Activated naive CD8-positive, alpha-beta T cell treated with anti-CD3 and anti-CD28 coated beads, Interleukin-2, amount 50 U/mL, for 24 hours (primary cell): ENCODE data around the gene NDUFAF8.

Experiments used
- ATAC-seq: fragments of 150-1000 bp; cut with Tn5 transposase; one replicate; pipeline ENCODE4 v1.10.0; 2021
- DNase-seq: peaks from one replicate; pipeline ENCODE4 v3.0.0; 2021
- H3K27ac Mint-ChIP-seq: one replicate; pipeline ENCODE4 v1.8.0; 2021; ENCODE audit warnings: mild to moderate bottlenecking, mixed read lengths
- H3K27me3 Mint-ChIP-seq: one replicate; pipeline ENCODE4 v1.8.0; 2021; ENCODE audit warnings: mixed read lengths
- H3K36me3 Mint-ChIP-seq: one replicate; pipeline ENCODE4 v1.8.0; 2021; ENCODE audit warnings: low read depth, mixed read lengths
- H3K4me1 Mint-ChIP-seq: one replicate; pipeline ENCODE4 v1.8.0; 2021; ENCODE audit warnings: mixed read lengths
- H3K4me3 Mint-ChIP-seq: one replicate; pipeline ENCODE4 v1.8.0; 2021; ENCODE audit warnings: mild to moderate bottlenecking, moderate library complexity, mixed read lengths
- H3K9me3 Mint-ChIP-seq: one replicate; pipeline ENCODE4 v1.8.0; 2021; ENCODE audit warnings: mixed read lengths

NDUFAF8 gene

DNA sequence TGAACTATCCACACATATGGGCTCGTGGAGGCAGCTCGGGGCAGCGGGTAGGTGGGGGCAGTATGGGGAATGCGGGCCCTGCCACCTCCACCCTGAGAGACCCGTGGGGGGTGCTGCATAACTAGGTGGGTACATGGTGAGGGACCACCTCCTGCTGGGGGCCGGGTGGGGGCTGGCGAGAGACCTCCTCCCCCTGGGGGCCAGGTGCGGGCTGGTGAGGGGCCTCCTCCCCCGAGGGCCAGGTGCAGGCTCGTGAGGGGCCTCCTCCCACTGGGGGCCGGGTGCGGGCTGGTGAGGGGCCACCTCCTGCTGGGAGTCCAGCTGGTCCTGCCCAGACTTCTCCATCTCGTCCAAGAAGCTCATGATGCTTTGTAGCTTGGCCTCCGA is 41.7 kb upstream of the NDUFAF8 start:
- Mint-ChIP-seq H3K9me3 (no peaks in the 10 kb centered on the region), H3K4me3 (no peak overlapping the region), H3K36me3 (no peaks in the 10 kb centered on the region), H3K27ac (no peak overlapping the region), H3K27me3 (no peaks in the 10 kb centered on the region), H3K4me1 (no peaks in the 10 kb centered on the region)
- no peak for ATAC-seq
- DNase-seq: no peak

DNA sequence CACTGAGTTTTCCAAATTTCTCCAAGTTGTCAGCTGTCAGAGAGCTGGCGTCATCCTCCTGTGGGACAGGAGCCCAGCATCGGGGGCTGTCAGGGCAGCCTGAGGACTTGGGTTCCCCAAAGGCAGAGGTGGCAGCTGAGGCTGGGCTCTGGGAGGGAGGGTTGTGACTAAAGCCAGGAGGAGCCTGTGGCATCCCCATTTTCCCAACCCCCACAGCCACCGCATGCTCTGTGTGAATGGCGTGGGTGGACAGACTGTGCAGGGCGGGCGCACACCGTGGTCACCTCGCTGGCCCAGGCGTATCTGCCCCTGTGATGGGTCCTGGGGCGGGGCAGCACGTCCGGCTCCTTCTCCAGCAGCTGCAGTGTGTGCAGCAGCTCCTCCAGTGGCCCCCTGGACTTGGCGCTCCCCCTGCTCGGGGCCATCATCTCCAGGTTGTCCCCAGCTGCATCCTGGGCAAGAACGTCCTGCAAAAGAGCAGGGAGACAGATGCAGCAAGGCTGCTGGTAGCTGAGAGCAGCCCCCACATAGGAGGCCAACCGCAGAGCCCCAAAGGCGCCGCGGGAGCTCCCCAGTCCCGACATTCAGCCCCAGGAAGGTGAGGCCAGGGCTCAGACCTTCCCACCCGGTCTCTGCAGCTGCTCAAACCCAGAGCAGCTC is 41.2 kb upstream of the NDUFAF8 start:
- Mint-ChIP-seq H3K36me3 (no peaks in the 10 kb centered on the region), H3K27me3 (no peaks in the 10 kb centered on the region), H3K4me3 (no peak overlapping the region), H3K4me1 (no peaks in the 10 kb centered on the region), H3K27ac (no peak overlapping the region), H3K9me3 (no peaks in the 10 kb centered on the region)
- ATAC-seq (no peak), DNase-seq (no peak)

DNA sequence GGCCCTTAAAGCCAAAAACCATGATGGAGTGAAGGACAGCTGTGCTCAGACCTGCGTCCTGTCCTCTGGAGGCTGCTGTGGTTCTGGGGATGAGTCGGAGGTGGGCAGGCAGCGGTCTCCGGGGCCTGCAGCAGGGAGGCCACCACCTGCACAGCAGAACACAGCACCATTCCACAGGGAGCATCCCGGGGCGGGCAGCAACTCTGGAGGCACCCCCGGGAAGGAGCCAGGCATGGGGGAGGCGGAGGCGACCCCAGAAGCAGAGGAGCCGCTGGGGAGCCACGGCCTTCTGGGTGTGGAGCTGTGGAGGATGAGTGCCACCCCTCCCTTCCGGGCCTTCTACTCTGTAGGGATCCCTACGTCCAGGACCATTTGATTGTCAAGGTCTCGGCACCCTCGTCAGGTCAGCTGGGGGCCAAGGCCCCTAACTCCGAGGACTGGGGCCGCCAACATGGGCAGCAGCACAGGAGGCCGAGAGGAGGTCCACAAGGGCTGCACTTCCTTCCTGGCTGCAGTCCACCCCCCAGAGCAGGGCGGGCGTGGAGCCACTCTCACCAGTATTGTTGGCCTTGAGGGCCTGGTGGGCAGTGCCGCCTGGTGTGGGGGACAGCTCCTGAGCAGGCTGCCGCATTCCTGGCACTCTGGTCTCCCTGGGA is 40.2 kb upstream of the NDUFAF8 start:
- no peak overlapping the region for H3K27ac Mint-ChIP-seq
- DNase-seq: no peak
- H3K4me3 Mint-ChIP-seq: no peak overlapping the region
- H3K4me1 Mint-ChIP-seq: no peaks in the 10 kb centered on the region
- no peaks in the 10 kb centered on the region for H3K27me3 Mint-ChIP-seq
- no peaks in the 10 kb centered on the region for H3K36me3 Mint-ChIP-seq
- no peak for ATAC-seq
- no peaks in the 10 kb centered on the region for H3K9me3 Mint-ChIP-seq

DNA sequence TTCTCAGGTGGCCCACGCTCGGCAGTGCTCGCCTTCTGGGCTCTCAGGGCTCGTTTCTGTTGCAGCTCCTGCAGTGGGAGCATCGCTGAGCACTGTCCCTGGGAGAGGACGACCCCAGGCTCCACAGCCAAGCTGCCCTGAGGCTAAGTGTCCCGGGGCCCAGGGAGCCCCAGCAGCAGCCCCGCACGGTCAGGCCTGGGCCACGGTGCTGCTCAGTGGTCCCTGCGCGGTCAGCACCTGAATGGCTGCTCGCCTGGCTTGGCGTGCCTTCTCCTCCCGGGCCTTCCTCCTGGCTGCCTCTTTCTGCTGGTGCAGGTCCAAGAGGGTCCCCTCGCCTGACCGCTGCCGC is 39.7 kb upstream of the NDUFAF8 start:
- no peaks in the 10 kb centered on the region for H3K9me3 Mint-ChIP-seq
- no peaks in the 10 kb centered on the region for H3K27me3 Mint-ChIP-seq
- H3K27ac Mint-ChIP-seq: no peak overlapping the region
- DNase-seq: no peak
- no peaks in the 10 kb centered on the region for H3K4me1 Mint-ChIP-seq
- H3K4me3 Mint-ChIP-seq: no peak overlapping the region
- no peaks in the 10 kb centered on the region for H3K36me3 Mint-ChIP-seq
- ATAC-seq: no peak

DNA sequence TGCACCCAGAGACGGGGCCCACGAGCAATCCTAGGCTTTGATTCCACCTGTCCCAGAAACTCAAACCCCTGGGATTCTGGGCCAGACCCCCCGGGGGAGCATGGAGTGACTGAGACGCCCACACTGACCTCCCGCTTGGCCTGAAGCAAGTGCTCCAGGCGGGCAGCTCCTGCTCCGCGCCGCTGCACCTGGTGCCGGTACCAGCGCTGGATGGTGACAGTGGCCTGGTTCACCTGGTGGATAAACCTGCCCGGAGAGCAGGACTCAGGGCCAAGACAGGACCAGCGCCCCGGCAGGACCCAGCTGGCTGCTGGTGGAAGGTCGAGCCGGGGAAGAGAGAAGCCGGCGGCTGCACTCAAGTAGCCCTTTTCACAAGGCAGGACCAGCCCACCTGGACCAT is 38.9 kb upstream of the NDUFAF8 start:
- Mint-ChIP-seq H3K36me3 (no peaks in the 10 kb centered on the region), H3K27ac (no peak overlapping the region), H3K27me3 (no peaks in the 10 kb centered on the region), H3K4me1 (no peaks in the 10 kb centered on the region), H3K4me3 (no peak overlapping the region), H3K9me3 (no peaks in the 10 kb centered on the region)
- DNase-seq (no peak), ATAC-seq (no peak)

DNA sequence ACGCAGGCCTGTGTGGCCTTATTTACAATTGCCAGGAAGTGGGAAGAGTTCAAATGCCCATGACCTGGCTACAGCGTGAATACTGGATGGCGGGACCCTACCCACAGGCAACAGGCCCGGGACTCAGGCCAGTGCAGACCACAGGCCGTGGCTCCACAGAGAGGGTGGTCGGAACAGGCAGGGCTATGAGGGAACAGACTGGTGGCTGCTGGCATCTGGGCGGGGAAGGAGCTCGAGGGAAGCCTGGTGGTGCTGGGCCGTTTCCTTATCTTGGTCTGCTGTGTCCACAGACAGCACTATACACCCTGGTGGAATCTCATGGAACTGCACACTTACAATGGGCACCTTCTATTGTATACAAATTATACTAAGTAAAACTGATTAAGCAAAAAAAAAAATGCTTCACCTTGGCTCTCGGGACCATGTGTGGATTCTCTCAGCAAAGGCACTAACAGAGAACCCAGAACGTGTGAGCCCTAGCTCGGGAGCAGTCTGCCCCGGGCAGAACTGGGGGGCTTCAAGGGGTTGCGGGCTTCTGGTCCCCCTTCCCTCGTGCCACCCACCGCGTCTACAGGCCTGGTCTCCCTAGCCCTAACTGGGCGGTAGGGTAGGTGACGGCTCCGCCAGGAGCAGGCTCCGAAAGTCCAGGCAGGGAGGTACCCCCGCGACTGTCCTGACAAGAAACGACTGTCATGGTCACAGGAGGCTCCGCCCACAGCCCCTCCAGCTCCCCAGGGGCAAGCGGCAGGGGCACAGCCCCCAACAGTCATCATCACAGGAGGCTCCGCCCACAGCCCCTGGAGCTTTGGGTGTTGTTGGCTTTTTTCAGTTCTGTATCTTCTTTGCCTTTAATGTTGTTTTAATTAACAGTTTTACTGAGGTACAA is 38.2 kb upstream of the NDUFAF8 start:
- Mint-ChIP-seq H3K4me1 (no peaks in the 10 kb centered on the region), H3K27me3 (no peaks in the 10 kb centered on the region), H3K36me3 (no peaks in the 10 kb centered on the region), H3K9me3 (no peaks in the 10 kb centered on the region), H3K27ac (no peak overlapping the region), H3K4me3 (no peak overlapping the region)
- DNase-seq: peak; percentile 24
- peak; percentile 65 for ATAC-seq

DNA sequence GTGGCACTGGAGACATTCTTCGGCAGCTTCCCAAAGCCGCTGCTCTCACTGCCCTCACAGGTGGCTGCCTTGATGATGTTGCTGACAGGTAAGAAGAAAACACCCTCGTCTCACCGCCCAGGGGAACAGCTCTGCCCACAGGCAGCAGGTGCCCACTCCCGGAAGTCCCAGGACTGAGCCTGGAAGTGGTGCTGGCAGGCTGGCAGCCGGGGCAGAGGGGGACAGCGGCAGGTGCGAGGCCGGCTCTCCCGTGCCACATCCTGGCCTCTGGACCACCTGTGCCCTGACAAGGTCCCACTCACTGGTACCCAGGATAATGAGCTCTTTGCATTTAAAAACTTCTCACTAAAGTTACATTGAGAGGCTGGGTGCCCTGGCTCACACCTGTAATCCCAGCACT is 36.8 kb upstream of the NDUFAF8 start:
- Mint-ChIP-seq H3K9me3 (no peaks in the 10 kb centered on the region), H3K4me1 (no peaks in the 10 kb centered on the region), H3K36me3 (no peaks in the 10 kb centered on the region), H3K27ac (no peak overlapping the region), H3K27me3 (no peaks in the 10 kb centered on the region), H3K4me3 (no peak overlapping the region)
- DNase-seq: no peak
- no peak for ATAC-seq

DNA sequence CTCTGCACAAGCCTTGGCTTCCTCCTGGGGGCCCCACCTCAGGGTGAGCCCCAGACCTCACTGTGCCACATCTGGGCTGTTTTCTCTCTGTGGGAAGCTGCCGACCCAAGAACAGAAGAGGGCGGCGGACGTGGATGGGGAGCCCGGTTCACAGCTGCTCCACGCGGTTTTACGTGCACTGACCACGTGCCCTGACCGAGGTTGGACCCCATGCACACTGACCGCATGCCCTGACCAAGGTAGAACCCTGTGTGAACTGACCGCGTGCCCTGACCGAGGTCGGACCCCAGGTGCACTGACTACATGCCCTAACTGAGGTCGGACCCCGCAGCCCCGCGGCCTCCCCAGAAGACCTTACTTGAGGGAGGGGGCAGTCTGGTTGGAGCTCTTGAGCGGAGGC is 36.0 kb upstream of the NDUFAF8 start:
- Mint-ChIP-seq H3K4me1 (no peaks in the 10 kb centered on the region), H3K9me3 (no peaks in the 10 kb centered on the region), H3K27ac (no peak overlapping the region), H3K4me3 (no peak overlapping the region), H3K27me3 (no peaks in the 10 kb centered on the region), H3K36me3 (no peaks in the 10 kb centered on the region)
- DNase-seq: no peak
- no peak for ATAC-seq

DNA sequence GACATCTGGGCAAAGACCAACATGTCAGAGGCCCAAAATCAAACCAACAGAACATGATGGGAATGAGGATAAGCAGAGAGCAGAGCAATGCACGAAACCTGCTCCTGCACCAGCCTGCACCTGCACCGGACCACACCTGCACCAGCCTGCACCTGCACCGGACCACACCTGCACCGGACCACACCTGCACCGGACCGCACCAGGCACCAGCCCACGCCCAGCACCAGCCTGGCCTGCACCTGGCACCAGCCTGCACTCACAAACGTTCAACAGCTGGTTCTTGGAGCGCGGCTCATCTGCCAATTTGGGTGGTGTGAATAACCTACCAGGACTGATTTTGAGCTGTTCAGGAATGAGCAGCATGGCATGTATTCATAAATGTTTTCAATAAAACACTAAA is 34.5 kb upstream of the NDUFAF8 start:
- ATAC-seq (no peak), DNase-seq (no peak)
- Mint-ChIP-seq H3K27ac (no peak overlapping the region), H3K27me3 (no peaks in the 10 kb centered on the region), H3K36me3 (no peaks in the 10 kb centered on the region), H3K4me1 (no peaks in the 10 kb centered on the region), H3K9me3 (no peaks in the 10 kb centered on the region), H3K4me3 (no peak overlapping the region)

DNA sequence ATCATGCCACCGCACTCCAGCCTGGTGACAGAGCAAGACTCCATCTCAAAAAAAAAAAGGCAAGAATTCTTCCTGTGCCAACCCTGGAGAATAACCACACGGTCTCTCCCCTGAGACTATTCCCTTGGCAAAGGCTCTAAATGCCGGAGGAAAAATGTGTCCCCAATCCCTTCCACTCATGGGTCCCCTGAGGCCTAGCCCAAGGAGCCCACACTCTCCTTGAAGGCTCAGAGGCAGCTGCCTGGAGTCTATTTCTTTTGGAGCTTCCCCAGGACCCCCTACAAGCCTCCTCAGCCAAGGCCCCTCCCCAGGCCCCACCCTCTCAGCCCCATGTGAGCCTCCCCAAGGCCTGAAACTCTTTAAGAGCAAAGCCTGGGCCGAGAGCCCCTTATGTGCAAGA is 33.0 kb upstream of the NDUFAF8 start:
- DNase-seq (no peak), ATAC-seq (no peak)
- no peaks in the 10 kb centered on the region for H3K27me3 Mint-ChIP-seq
- no peaks in the 10 kb centered on the region for H3K9me3 Mint-ChIP-seq
- no peak overlapping the region for H3K27ac Mint-ChIP-seq
- H3K4me3 Mint-ChIP-seq: no peak overlapping the region
- H3K36me3 Mint-ChIP-seq: no peaks in the 10 kb centered on the region
- H3K4me1 Mint-ChIP-seq: no peaks in the 10 kb centered on the region

DNA sequence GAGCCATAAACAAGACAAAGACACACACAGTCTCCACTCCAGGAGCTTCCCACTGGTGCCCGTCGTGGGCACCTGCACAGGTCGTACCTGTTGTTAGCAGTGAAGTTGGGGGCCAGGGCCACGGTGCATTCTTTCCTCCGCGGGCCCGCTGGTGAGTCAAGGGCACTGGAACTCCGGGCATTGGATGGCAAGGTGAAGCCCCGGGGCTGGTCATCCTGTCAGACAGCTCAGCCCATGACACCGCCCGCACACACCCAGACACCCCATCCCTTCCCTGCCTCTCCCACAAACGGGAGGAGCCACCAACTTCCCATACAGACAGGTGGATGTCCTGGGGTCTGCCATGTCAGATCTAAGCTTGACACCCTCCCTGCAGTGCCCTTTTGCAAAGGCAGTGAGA is 32.5 kb upstream of the NDUFAF8 start:
- Mint-ChIP-seq H3K4me1 (no peaks in the 10 kb centered on the region), H3K27ac (no peak overlapping the region), H3K27me3 (no peaks in the 10 kb centered on the region), H3K9me3 (no peaks in the 10 kb centered on the region), H3K4me3 (no peak overlapping the region), H3K36me3 (no peaks in the 10 kb centered on the region)
- DNase-seq (no peak), ATAC-seq (no peak)

DNA sequence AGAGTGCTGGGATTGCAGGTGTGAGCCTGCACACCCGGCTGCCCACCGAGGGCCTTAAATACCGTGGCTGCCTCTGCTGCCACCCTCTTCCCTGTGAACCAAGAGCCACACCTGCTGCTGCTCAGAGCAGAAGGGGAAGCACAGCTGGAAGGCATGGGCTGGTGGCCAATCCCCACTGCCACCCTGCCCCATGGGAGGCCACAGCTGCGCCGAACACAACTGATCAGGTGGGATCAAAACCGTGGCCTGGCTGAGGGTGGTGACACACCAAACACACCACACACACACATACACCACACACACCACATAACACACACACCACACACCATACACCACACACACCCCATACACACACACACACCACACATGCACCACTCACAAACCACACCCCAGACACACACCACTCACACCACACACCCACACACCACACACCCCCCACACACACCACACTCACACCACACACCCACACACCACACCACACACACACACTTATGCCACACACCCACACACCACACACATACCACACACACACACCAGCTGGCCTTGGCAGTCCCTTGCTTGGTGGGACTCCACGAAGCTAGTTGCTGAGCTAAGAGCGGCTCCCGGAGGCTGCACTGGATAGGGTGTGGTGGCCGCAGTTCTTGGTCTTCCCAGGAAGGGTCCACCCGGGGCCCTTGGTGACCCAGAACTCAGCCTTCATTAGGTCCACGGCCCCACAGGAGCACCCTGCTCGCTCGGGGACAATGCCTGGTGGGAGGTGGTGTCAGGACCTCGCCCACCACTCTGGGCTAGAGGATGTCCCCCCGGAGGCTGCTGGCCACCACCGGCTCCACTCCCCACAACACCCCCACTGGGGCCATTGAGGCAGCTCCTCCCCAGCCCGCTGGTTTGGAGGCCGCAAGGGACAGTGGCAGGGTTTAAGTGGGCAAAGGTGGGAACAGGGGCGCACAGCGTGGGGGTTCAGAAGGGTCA is 31.2 kb upstream of the NDUFAF8 start:
- Mint-ChIP-seq H3K36me3 (no peaks in the 10 kb centered on the region), H3K27me3 (no peaks in the 10 kb centered on the region), H3K4me1 (no peaks in the 10 kb centered on the region), H3K4me3 (no peak overlapping the region), H3K27ac (peak overlapping the region; percentile 60), H3K9me3 (no peaks in the 10 kb centered on the region)
- ATAC-seq (peak; percentile 34), DNase-seq (no peak)

DNA sequence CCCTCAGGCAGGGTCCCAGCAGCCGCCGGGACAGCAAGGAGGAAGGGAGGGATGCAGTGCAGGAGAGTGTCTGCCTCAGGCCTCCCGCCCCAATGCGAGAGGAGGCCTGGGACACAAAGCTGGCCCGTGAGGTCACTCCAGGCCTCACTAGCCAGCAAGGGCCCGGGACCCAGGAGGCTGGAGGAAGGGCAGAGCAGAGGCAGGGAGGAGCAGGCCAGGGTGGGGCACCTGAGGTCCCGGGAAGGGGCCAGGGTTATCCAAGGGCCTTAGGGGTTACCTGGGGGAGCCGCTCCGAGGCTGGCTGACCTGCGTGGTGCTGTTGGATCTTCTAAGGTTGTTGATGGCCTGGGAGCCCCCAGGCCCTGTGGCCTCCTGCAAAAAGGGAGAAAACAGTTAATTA is 30.5 kb upstream of the NDUFAF8 start:
- Mint-ChIP-seq H3K4me3 (no peak overlapping the region), H3K27me3 (no peaks in the 10 kb centered on the region), H3K27ac (no peak overlapping the region), H3K9me3 (no peaks in the 10 kb centered on the region), H3K4me1 (no peaks in the 10 kb centered on the region), H3K36me3 (no peaks in the 10 kb centered on the region)
- DNase-seq: no peak
- no peak for ATAC-seq

DNA sequence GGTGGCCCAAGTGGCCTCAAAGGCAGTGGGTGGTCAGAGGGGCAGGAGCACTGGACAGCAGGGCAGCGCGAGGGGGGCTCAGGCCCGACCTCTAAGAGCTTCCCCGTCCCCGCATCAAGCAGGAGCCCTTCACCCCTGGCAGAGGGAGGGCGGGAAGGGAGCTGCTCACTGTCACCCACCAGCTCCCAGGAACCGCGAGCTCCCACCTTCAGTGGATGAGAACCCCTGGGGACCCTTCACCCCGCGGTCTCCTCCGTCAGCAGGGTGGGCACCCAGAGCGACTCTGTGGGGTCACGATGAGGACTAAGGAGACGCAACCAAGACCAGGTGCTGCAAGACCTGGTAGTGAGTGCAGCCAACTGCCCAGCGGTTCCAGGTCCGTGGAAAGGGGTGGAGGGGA is 30.0 kb upstream of the NDUFAF8 start:
- Mint-ChIP-seq H3K9me3 (no peaks in the 10 kb centered on the region), H3K4me3 (no peak overlapping the region), H3K27me3 (no peaks in the 10 kb centered on the region), H3K4me1 (no peaks in the 10 kb centered on the region), H3K36me3 (no peaks in the 10 kb centered on the region), H3K27ac (no peak overlapping the region)
- no peak for ATAC-seq
- no peak for DNase-seq
